PFSK-1 (cell line): Measurements from ENCODE around the gene SUGT1.

Experiments used
- FOXP2 ChIP-seq: optimal IDR thresholded peaks from 2 replicates; pipeline ENCODE3; 2011; ENCODE audit warnings: borderline replicate concordance, control low read depth, inconsistent platforms; ENCODE audit not compliant: insufficient read depth; ENCODE audit errors: extremely low read length, extremely low read depth
- POLR2AphosphoS5 ChIP-seq: IDR thresholded peaks from 2 replicates; pipeline ENCODE4 v1.6.1; 2012; ENCODE audit warnings: low read depth, mild to moderate bottlenecking, control low read depth, low read length, moderate library complexity
- REST ChIP-seq, 2 experiments: IDR thresholded peaks; 2 replicates each; pipeline versions ENCODE4 v1.6.1 to v1.8.0; 2011 to 2012; ENCODE audit warnings: low read depth in 2 of 2, low read length in 2 of 2, control low read depth in 1 of 2, inconsistent platforms in 1 of 2, mild to moderate bottlenecking in 1 of 2, moderate library complexity in 1 of 2; ENCODE audit not compliant: insufficient read depth in 1 of 2
- SIN3A ChIP-seq: IDR thresholded peaks from 2 replicates; pipeline ENCODE4 v1.6.1; 2012; ENCODE audit warnings: mild to moderate bottlenecking, low read length, moderate library complexity, borderline replicate concordance; ENCODE audit not compliant: insufficient read depth
- TAF1 ChIP-seq: IDR thresholded peaks from 2 replicates; pipeline ENCODE4 v1.6.1; 2012; ENCODE audit warnings: low read length, control low read depth, borderline replicate concordance; ENCODE audit not compliant: insufficient read depth

The SUGT1 gene

GRCh38 chr13:52651897-52652195 is 790 bp upstream of the SUGT1 start:
- no peak for TF ChIP-seq TAF1
- no peak for TF ChIP-seq POLR2AphosphoS5
- no peak for TF ChIP-seq REST (IDR thresholded peaks at IDR 0.05; ENCODE audit: insufficient read depth in 1 of 2, low read depth in 2 of 2, low read length in 2 of 2)
- no peak for TF ChIP-seq SIN3A
- TF ChIP-seq FOXP2, result no peak

GRCh38 chr13:52652980-52653303 is 306 bp downstream of the SUGT1 start:
- TF ChIP-seq POLR2AphosphoS5 (no peak), FOXP2 (no peak), TAF1 (no peak), REST (IDR thresholded peaks at IDR 0.05; ENCODE audit: insufficient read depth in 1 of 2, low read depth in 2 of 2, low read length in 2 of 2) (no peak), SIN3A (no peak)

GRCh38 chr13:52659340-52659739 is 6.7 kb downstream of the SUGT1 start:
- TF ChIP-seq POLR2AphosphoS5, result no peak
- TF ChIP-seq FOXP2, result no peak
- TF ChIP-seq TAF1, result no peak
- TF ChIP-seq REST (IDR thresholded peaks at IDR 0.05; ENCODE audit: insufficient read depth in 1 of 2, low read depth in 2 of 2, low read length in 2 of 2), result no peak
- no peak for TF ChIP-seq SIN3A

- TF ChIP-seq POLR2AphosphoS5 (no peak), FOXP2 (no peak), SIN3A (no peak), REST (IDR thresholded peaks at IDR 0.05; ENCODE audit: insufficient read depth in 1 of 2, low read depth in 2 of 2, low read length in 2 of 2) (no peak), TAF1 (no peak)
Measured at GRCh38 chr13:52664272-52664671, 11.6 kb downstream of the SUGT1 start.

GRCh38 chr13:52665325-52665724 is 12.7 kb downstream of the SUGT1 start:
- TF ChIP-seq REST (IDR thresholded peaks at IDR 0.05; ENCODE audit: insufficient read depth in 1 of 2, low read depth in 2 of 2, low read length in 2 of 2), result no peak
